ENCODE results near the gene GNB5.

GNB5 gene

DNA sequence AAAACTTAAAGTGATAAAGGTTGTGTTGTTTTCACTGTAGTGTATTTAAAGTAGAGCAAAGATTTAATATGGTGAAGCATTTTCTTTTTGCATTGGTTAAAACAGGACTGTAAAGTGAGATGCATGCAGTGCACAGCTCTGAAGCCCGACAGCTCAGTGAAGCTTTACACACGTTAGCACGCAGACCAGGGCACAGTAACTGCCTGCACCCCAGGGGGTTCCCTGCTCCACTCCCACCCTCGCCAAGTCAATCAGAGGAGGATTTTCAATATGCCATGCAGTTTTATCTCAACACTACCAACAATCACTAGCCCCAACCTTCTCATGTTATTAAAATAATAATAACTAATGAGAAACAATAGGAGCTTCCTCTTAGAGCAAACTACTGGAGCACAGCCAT is 50.5 kb downstream of the GNB5 start:
- no peak for DNase-seq (ENCODE audit: low spot score)

DNA sequence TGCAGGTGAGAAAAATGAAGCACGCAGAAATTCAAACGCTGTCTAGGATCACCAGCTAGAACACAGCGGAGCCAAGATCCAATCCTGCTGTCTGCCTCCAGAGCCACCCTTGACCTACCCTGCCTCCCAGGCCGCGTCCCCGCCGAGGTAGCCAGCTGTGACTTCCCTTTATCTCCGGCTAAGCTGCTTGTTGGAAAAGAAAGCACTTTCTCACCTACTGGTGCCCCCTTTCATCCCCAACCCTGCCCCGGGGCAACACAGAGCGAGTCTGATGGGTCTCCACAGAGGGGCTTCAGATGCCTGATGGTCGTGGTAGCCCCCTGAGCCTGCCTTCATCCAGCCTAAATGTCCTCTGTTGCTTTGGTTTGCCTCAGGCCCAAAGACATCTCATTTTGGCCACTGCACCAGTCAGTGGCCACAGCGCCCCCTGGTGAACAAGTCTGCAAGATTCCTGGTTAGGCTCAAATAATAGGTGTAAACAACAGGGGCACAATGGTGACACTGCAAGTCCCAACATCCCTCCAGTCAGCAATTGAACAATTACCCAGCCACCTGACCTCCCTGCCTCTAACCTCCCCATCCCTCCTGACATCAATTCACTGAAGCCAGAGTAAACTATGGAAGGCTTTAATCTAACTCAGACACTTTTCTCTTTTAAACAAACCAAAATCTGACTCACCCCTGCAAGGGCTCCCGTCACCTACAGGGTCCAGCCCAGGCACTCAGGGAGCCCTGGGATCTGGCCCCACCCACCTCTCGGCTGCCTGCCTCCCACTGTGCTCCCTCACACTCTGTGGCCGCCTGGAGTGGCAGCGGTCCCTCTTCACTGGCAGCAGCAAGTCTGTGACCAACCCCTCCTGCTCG is 51.4 kb downstream of the GNB5 start:
- DNase-seq (ENCODE audit: low spot score): peak; percentile 73

DNA sequence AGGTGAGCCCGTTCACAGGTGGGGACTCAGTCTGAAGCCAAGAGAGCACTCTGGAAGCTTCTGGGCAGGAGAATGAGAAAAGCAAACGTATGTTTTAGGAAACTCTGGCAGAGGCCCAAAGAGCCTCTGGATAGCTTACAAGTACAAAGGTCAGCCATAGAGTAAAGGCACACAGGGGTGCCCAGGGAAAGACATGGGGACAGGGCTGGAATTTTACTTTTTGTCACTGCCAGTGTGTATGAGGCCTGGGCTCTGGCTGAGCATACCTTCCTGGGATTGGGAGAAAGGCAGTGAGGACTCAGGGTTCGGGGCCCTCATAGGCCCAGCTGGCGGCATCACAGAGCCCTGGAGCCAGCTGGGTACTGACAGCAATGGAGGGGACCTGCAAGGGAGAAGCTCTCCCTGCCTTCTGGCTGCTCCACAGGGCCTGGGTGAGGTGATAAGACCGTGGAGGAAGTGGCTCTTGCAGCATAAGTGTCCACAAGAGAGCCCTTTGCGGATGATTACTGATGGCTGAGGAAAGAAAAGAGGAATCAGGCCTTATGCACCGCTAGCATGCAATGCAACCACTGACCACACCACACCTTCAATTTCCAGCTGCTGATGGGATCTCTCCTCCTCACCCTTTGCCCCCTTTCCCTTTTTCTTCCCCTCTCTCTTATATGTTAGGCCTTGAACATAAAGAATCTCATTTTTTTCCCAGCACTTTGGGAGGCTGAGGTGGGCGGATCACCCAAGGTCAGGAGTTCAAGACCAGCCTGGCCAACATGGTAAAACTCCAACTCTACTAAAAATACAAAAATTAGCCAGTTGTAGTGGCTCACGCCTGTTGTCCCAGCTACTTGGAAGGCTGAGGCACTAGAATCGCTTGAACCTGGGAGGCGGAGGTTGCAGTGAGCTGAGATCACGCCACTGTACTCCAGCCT is 53.5 kb downstream of the GNB5 start:
- no peak for DNase-seq (ENCODE audit: low spot score)

DNA sequence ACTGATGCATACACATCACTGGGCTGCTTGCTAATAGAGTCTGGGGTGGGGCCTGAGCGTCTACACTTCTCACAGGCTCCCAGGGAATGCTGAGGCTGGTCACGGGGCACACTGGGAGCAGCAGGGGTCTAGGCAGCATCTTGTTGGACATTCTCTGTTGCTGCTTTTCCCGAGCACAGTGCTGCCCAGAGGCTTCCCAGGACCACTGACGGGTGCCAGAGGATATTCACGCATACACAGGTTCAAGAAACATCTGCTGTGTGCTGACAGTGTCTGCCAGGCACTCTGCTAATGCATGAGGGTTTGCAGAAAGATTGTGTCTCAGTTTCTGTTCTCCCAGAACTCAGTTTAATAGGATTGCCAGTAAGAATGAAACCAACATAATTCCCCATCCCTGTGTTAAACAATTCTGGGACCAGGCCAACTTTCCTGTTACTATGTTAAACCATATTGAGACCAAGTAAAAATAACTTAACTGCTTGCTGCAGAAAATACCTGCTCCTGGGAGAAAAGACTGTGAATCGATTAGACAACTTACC is 54.7 kb downstream of the GNB5 start:
- no peak for DNase-seq (ENCODE audit: low spot score)

DNA sequence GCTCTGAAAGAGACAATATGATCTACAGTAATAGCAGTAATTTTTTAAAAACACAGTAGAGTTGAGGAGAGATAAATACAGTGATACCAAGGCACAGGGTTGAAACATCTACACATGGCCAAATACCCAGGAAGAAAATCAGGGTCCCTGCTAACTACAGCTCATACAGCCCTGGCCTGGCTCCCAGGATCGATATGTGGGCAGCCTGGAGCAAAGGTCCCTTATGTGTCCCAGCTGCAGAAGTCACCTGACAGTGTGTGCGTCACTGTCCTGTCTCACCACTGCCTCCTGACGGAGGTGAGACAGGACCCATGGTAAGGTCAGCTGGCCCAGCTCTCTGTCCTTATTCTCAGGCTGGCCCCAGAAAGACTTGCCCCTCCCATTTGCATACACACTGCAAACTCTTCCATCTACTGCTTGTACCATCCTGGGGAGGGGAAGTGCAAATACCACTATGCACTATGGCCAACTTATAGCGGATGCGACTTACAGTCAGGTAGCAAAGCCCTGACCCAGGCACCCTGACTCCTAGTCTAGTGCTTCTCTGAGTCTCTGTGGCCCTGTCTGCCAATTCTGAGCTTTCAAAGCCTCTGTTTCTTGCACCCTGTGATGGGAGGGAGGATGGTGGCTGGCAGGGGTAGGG is 56.6 kb downstream of the GNB5 start:
- DNase-seq (ENCODE audit: low spot score): no peak

DNA sequence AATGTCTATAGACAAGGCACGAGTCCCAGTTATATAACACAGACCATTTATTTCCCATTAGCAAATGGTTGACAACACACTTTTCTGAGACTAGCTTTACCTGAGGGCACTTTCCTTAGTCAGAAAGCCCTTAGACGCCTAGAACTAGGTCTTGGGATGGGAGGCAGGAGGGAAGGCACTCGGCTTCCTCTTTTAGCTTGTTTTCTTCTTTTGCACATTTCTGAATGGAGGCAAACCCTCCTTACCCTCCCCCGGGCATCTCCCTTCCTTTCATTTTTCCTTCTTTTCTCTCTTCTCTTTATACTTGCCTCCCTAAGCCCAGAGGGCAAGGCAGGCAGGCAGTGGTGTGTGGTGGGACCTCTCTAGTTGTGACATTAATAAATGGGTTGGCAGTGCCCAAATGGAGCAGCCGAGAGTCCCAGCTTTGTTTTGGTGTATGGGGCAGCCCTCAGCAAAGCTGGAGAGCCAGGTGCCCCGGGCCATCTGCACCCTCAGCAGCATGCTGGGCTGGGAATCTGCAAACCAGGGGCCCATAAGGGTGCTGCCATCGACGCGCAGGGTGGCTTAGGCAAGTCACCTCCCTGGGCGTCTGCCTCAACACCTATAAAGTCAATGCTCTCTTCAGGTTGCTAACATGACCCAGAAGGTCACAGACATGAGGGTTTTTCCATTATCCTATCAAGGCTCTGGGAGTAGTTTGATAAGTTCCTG is 57.5 kb downstream of the GNB5 start:
- no peak for DNase-seq (ENCODE audit: low spot score)

DNA sequence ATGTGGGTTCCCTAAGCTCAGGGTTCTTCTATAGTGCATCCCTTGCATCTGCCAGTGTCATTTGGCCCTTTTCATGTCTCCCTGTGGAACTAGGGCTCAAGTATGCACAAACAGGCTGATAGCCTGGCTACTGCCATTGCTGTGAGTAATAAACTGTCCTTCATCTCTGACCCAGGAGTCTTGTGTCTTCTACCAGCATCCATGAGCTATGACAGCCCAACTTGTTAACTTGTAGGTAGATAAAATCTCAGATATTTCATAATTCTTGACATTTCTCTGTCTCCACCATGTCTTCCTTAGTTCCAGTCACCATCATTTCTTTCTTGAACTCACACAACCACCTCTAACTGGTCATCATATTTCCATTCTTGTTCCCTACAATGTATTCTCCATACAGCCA is 59.1 kb downstream of the GNB5 start:
- no peak for DNase-seq (ENCODE audit: low spot score)

DNA sequence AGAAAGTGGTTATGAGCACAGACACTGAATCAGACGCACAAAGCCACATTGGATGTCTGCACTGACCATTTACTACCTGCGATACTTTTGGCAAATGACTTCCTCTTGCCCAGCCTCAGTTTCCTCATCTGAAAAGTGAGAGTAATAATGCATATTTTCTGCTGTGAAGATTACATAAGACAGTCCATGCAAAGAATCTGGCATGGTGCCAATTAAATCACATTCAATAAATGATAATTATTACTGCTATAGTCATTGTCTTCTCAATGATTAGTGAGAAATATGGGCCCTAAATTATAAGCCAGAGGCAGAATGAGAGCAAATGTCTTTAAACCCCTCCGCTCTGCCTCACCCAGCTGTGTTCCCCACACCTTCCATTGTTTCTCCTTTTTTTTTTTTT is 62.6 kb downstream of the GNB5 start:
- no peak for DNase-seq (ENCODE audit: low spot score)

DNA sequence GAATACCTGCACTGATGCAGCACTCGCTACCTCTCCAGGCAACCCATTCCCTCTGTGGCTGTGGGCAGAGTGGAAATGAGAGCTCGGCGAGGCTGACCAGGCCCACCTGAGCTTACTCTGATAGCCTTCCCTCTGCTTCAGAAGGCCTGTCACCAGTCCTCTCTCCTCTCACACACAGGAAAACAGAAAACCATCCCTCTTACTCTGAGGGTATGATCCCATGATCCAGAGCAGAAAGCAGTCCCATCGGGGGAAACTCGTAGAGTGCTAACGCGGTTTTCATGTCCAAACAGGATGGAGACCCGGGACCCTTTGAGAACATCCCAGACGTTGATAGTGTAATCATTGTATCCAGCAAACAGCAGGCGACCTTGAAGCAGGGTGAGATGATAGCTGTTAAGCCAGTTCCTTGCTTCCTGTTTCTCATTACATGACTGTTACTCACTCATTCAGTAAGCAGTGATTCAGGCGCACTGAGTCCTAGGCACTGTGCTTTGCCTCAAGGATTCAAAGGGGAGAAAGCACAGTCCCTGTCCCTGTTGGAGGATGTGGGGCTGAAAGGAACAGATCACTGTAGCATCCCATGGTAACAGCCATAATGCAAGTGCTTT is 66.8 kb downstream of the GNB5 start:
- peak; percentile 78 for DNase-seq (ENCODE audit: low spot score)

DNA sequence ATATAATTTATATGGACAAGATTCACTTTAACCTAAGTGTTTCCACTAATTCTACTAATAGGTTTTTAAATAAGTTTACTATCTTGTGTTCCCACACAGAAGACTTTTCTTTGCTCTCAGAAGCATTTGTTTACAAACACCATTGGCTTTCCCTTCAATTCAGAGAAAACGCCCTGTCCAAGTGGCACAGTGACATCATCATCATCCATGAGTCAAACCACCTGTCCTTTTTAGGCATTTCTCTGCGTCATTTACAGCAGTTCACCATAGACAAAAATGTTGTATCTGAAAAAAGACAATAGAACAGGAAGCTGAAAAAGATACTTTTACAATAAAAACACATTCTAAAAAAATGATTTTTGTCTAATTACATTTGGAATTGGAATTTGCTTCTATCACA is 69.3 kb downstream of the GNB5 start:
- DNase-seq (ENCODE audit: low spot score): no peak

DNA sequence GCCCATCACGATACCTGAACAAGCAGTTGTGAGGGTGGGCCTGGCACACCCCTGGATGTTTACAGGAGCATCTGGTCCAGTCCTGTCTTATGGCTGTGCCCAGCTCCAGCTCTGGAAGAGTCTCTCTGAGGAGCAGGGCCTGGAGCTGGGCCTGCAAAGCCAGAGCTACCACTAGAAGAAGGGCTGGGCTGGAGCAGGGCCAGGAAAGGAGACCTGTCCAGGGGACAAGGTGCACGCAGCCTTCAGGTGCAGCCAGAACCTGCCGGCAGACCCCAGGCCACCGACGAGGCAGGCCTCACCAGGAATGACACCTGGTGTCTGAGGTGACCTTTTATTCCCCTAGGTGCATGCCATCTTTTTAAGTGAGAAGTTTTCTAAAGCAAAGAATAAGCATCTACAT is 70.2 kb downstream of the GNB5 start:
- DNase-seq (ENCODE audit: low spot score): no peak

DNA sequence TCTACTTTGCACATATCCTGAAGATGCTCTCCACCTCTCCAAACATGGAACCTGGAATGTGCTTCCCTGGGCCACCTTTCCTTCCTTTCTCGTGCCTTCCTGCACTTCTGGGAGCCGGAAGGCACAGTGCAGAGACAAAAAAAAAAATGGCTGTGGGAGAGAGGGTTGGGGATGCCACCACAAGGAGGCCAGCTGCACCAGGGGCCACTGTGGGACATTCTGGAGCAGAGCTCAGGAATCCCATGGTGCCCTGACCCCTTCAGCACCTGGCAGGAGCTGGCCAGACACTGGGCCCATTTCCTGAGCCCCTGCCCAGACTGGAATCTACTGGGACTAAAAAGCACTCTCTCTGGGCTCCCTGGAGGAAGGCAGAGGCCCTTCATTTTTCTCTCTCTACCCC is 70.7 kb downstream of the GNB5 start:
- DNase-seq (ENCODE audit: low spot score): no peak

DNA sequence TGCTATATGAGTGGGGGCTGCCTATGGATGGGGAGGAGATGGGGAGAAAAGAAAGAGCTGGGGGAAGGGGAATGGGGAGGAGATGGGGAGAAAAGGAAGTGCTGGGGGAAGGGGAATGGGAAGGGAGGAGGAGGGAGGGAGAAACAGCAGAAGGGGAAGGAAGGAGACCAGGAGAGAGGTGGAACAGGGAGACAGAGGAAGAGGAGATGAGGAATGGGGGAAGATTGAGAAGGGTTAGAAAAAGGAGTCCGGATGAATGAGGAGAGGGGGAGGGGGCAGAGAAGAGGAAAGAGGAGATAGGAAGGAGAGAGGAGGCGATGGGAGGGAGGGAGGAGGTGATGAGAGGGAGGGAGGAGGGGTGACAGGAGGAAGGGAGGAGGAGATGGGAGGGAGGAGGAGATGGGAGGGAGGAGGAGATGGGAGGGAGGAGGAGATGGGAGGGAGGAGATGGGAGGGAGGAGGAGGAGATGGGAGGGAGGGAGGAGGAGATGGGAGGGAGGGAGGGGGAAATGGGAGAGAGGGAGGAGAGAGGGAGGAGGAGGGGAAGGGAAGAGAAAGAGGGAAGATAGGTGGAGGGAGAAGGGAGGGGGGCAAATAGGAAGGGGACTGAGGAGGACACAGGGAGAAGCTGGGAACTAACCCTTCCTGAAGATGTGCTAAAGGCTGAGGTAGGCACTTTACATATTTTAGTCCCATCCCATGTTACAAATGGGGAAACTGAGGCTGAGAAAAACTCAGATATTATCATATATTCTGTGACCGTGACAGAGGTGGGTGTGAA is 72.0 kb downstream of the GNB5 start:
- DNase-seq (ENCODE audit: low spot score): no peak

DNA sequence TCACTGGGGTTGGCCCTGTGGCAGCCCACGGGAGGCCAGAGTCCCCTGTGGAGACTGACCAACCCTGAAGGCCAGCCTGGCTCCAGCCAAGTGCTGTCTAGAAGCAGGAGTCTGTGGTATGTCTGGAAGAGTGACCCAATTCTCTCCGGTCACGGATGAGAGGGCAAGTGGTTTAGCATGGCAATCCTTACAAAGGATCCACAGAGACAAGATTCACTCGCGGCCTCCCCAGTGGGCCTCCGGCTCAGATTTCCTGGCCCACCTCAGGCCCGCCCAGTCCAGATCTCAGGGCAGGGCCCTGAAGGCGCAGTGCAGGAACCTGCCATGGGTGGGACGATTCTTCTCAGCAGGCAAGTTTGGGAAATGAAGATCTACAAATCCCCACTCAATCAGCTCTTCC is 73.6 kb downstream of the GNB5 start:
- peak; percentile 67 for DNase-seq (ENCODE audit: low spot score)

DNA sequence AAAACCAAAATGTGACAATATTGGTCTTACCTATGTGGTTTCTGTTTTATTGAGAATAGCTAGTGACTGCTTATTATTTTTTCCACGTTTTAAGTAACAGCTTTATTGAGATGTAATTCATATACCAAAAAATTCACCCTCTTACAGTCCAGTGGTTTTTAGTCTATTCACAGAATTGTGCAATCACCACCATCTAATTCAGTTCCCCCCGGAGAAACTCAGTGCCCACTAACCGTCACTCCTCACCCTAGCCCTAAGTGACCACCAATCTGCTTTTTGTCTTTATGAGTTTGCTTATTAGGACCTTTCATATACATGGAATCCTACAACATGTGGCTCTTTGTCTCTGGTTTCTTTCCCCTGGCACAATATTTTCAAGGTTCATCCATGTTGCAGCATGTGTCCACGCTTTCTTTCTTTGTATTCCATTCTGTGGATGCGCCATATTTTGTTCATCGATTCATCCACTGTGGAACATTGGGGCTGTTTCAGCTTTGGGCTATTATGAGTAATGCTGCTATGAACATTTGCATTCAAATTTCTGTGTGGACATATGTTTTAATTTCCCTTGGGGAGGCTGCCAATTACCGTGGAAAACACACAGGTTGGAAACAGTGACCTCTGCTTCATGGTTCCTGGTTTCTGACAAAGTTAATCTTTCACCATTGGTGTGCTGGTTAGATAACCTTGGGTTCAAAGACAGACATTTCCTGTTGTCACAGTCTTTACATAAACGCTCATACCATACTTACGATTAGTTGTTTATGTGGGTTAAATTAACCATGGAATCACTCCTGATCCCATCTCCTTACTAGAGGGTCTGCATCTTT is 75.4 kb downstream of the GNB5 start:
- DNase-seq (ENCODE audit: low spot score): peak; percentile 51

DNA sequence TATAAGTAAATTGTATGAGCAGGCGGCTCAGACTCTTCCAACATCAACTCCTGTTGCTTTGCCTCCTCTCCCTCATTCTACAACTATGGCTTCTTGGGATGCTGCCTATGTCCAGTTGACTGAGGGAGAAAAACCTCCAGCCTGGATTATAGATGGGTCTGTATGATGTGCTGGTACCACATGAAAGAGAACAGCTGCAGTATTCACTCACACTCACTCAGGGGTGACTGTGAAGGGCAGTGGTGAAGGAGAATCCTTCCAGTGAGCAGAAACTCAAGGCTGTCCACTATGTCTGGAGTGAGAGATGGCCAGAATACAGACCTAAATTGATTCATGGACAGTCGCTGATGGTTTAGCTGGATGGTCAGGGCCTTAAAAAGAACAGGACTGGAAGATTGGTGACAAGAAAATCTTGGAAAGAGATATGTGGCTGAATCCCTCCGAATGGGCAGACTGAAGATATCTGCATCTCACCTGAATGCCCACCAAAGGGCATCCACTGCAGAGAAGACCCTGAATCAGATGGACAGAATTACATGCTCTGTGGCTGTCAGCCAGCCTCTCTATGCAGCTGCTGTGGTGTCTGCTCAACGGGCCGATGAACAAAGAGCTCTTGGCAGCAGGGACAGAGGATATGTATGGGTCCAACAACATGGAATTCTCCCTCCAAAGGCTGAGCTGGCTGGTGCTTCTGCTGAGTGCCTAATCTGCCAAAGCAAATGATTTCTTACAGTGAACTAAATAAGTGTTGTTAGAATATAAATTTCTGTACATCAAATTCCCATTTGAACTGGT is 76.7 kb downstream of the GNB5 start:
- DNase-seq (ENCODE audit: low spot score): no peak

DNA sequence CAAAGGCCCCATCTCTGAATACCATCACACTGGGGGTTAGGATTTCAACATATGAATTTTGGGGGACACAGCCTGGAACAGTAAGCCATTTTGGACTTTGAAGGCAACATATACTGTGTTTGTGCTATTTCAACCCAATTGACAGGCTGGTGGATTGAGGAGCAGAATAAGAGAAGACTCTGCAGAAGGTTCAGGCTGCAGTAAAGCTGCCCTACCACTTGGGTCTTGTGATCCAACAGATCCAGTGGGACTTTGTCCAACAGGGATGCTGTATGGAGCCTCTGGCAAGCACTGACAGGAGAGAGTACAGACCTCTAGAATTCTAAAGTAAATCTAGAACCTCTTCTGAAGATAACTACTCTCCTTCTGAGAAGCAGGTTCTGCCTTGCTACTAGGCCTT is 77.5 kb downstream of the GNB5 start:
- DNase-seq (ENCODE audit: low spot score): no peak

DNA sequence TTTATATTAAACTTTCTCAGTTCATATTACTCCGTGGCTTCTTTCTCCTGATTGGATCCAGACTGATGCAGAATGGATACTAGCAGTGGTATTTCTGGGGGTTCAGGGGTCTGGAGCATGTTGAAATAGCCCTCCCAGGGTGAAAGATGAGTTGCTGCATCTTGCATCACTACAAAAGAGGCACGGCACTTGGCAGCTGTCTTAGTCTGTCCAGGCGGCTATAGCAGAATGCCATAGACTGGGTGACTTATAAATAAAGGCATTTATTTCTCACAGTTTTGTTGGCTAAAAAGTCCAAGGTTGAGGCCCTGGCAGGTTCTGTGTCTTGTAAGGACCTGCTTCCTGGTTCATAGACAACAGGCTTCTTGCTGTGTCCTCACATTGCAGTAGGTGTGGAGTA is 78.0 kb downstream of the GNB5 start:
- DNase-seq (ENCODE audit: low spot score): no peak

Measured in kidney tubule cell (primary cell).